ENCODE data around the gene ZNF135.

The ZNF135 gene

GRCh38 chr19:58056261-58056660, 2.8 kb upstream of the ZNF135 start:
- Histone ChIP-seq H3K4me1 (ENCODE audit: control insufficient read depth in 1 of 2, insufficient read depth in 2 of 2, low read length in 2 of 2) (peaks cover 3 to 11% of the 10 kb centered on the region in 2 experiments), H2BK5ac (ENCODE audit: low read depth, low read length, poor library complexity) (no peak overlapping the region), H3K4ac (ENCODE audit: low read depth, low read length) (no peak overlapping the region), H2AFZ (ENCODE audit: insufficient read depth, low read length, poor library complexity) (no peak overlapping the region), H2AK5ac (ENCODE audit: low read length) (no peak overlapping the region), H4K8ac (ENCODE audit: low read depth, low read length) (no peak overlapping the region), H3K4me2 (ENCODE audit: low read length) (no peak overlapping the region), H3K9me3 (ENCODE audit: insufficient read depth, low read depth, low read length) (peaks cover 57% of the 10 kb centered on the region), H3K79me1 (ENCODE audit: low read length) (peaks cover 7% of the 10 kb centered on the region), H3K27ac (ENCODE audit: low read depth, low read length) (no peak overlapping the region), H3K36me3 (ENCODE audit: control insufficient read depth in 1 of 2, insufficient read depth in 2 of 2, low read length in 2 of 2) (peaks cover 0 to 9% of the 10 kb centered on the region in 2 experiments), H3K79me2 (ENCODE audit: control insufficient read depth, insufficient read depth, low read length, poor library complexity) (no peaks in the 10 kb centered on the region), H3K18ac (ENCODE audit: low read length) (no peak overlapping the region), H2BK120ac (ENCODE audit: insufficient read depth, low read length, poor library complexity) (no peak overlapping the region), H3K4me3 (ENCODE audit: low read depth, low read length) (no peak overlapping the region), H4K12ac (ENCODE audit: low read depth, low read length) (no peak overlapping the region), H3K9ac (ENCODE audit: low read length) (no peak overlapping the region), H4K91ac (ENCODE audit: low read depth, low read length) (no peak overlapping the region), H3K23ac (ENCODE audit: low read length) (no peak overlapping the region), H2BK12ac (ENCODE audit: low read length) (no peak overlapping the region), H3K27me3 (ENCODE audit: insufficient read depth, low read length) (no peaks in the 10 kb centered on the region), H3K14ac (ENCODE audit: low read length) (no peak overlapping the region)
- no peak for DNase-seq
- no CpG with 5 or more reads among the region's 8 CpGs for WGBS (ENCODE audit: extremely low coverage, insufficient coverage, insufficient read length)

GRCh38 chr19:58056861-58057260, 2.2 kb upstream of the ZNF135 start:
- peaks cover 0 to 9% of the 10 kb centered on the region in 2 experiments for H3K36me3 ChIP-seq (ENCODE audit: control insufficient read depth in 1 of 2, insufficient read depth in 2 of 2, low read length in 2 of 2)
- WGBS (ENCODE audit: extremely low coverage, insufficient coverage, insufficient read length), result no CpG with 5 or more reads among the region's 8 CpGs
- H3K18ac ChIP-seq (ENCODE audit: low read length), result no peak overlapping the region

GRCh38 chr19:58058467-58058866, 615 bp upstream of the ZNF135 start:
- whole genome bisulfite sequencing (ENCODE audit: extremely low coverage, insufficient coverage, insufficient read length), result no CpG with 5 or more reads among the region's 13 CpGs
- Histone ChIP-seq H3K4ac (ENCODE audit: low read depth, low read length) (peak overlapping the region; percentile 41), H3K27ac (ENCODE audit: low read depth, low read length) (no peak overlapping the region), H2AK5ac (ENCODE audit: low read length) (no peak overlapping the region), H2BK5ac (ENCODE audit: low read depth, low read length, poor library complexity) (no peak overlapping the region), H4K8ac (ENCODE audit: low read depth, low read length) (peak overlapping the region; percentile 99), H2AFZ (ENCODE audit: insufficient read depth, low read length, poor library complexity) (peak overlapping the region; percentile 88), H3K14ac (ENCODE audit: low read length) (no peak overlapping the region), H4K91ac (ENCODE audit: low read depth, low read length) (peak overlapping the region; percentile 78), H3K36me3 (ENCODE audit: control insufficient read depth in 1 of 2, insufficient read depth in 2 of 2, low read length in 2 of 2) (peaks cover 0 to 13% of the 10 kb centered on the region in 2 experiments), H3K4me1 (ENCODE audit: control insufficient read depth in 1 of 2, insufficient read depth in 2 of 2, low read length in 2 of 2) (peaks cover 3 to 11% of the 10 kb centered on the region in 2 experiments), H3K4me3 (ENCODE audit: low read depth, low read length) (no peak overlapping the region), H3K79me2 (ENCODE audit: control insufficient read depth, insufficient read depth, low read length, poor library complexity) (no peaks in the 10 kb centered on the region), H2BK120ac (ENCODE audit: insufficient read depth, low read length, poor library complexity) (no peak overlapping the region), H2BK12ac (ENCODE audit: low read length) (no peak overlapping the region), H3K18ac (ENCODE audit: low read length) (no peak overlapping the region), H3K4me2 (ENCODE audit: low read length) (peak overlapping the region; percentile 59), H3K27me3 (ENCODE audit: insufficient read depth, low read length) (no peaks in the 10 kb centered on the region), H4K12ac (ENCODE audit: low read depth, low read length) (peak overlapping the region; percentile 13), H3K9ac (ENCODE audit: low read length) (no peak overlapping the region), H3K79me1 (ENCODE audit: low read length) (peaks cover 7% of the 10 kb centered on the region), H3K23ac (ENCODE audit: low read length) (no peak overlapping the region), H3K9me3 (ENCODE audit: insufficient read depth, low read depth, low read length) (peaks cover 47% of the 10 kb centered on the region)
- no peak for DNase-seq

More at GRCh38 chr19:58056861-58057260, 2.2 kb upstream of the ZNF135 start:
- Histone ChIP-seq H3K9ac (ENCODE audit: low read length) (no peak overlapping the region), H4K91ac (ENCODE audit: low read depth, low read length) (no peak overlapping the region), H3K4me3 (ENCODE audit: low read depth, low read length) (no peak overlapping the region), H3K27me3 (ENCODE audit: insufficient read depth, low read length) (no peaks in the 10 kb centered on the region), H3K4me1 (ENCODE audit: control insufficient read depth in 1 of 2, insufficient read depth in 2 of 2, low read length in 2 of 2) (peaks cover 3 to 11% of the 10 kb centered on the region in 2 experiments), H3K23ac (ENCODE audit: low read length) (no peak overlapping the region), H3K9me3 (ENCODE audit: insufficient read depth, low read depth, low read length) (peaks cover 54% of the 10 kb centered on the region), H2AK5ac (ENCODE audit: low read length) (no peak overlapping the region), H2BK5ac (ENCODE audit: low read depth, low read length, poor library complexity) (no peak overlapping the region), H3K79me2 (ENCODE audit: control insufficient read depth, insufficient read depth, low read length, poor library complexity) (no peaks in the 10 kb centered on the region), H3K14ac (ENCODE audit: low read length) (no peak overlapping the region), H3K79me1 (ENCODE audit: low read length) (peaks cover 7% of the 10 kb centered on the region), H4K12ac (ENCODE audit: low read depth, low read length) (no peak overlapping the region), H3K27ac (ENCODE audit: low read depth, low read length) (no peak overlapping the region), H4K8ac (ENCODE audit: low read depth, low read length) (no peak overlapping the region), H2BK120ac (ENCODE audit: insufficient read depth, low read length, poor library complexity) (no peak overlapping the region), H3K4me2 (ENCODE audit: low read length) (no peak overlapping the region), H3K4ac (ENCODE audit: low read depth, low read length) (no peak overlapping the region), H2AFZ (ENCODE audit: insufficient read depth, low read length, poor library complexity) (no peak overlapping the region), H2BK12ac (ENCODE audit: low read length) (no peak overlapping the region)
- no peak for DNase-seq

- H2AK5ac ChIP-seq (ENCODE audit: low read length), result peak overlapping the region; percentile 11
- H3K9me3 ChIP-seq (ENCODE audit: insufficient read depth, low read depth, low read length), result peaks cover 45% of the 10 kb centered on the region
- peak overlapping the region; percentile 23 for H3K14ac ChIP-seq (ENCODE audit: low read length)
- no peak overlapping the region for H3K27ac ChIP-seq (ENCODE audit: low read depth, low read length)
- peak overlapping the region; percentile 59 for H3K4me2 ChIP-seq (ENCODE audit: low read length)
- no CpG with 5 or more reads among the region's 28 CpGs for WGBS (ENCODE audit: extremely low coverage, insufficient coverage, insufficient read length)
- H2BK5ac ChIP-seq (ENCODE audit: low read depth, low read length, poor library complexity), result no peak overlapping the region
- peak overlapping the region; percentile 70 for H3K4me3 ChIP-seq (ENCODE audit: low read depth, low read length)
- no peak overlapping the region for H2BK120ac ChIP-seq (ENCODE audit: insufficient read depth, low read length, poor library complexity)
- no peak overlapping the region for H3K23ac ChIP-seq (ENCODE audit: low read length)
- H2BK12ac ChIP-seq (ENCODE audit: low read length), result no peak overlapping the region
- H4K8ac ChIP-seq (ENCODE audit: low read depth, low read length), result peak overlapping the region; percentile 78
- peaks cover 3 to 11% of the 10 kb centered on the region in 2 experiments for H3K4me1 ChIP-seq (ENCODE audit: control insufficient read depth in 1 of 2, insufficient read depth in 2 of 2, low read length in 2 of 2)
- peaks cover 6 to 13% of the 10 kb centered on the region in 2 experiments for H3K36me3 ChIP-seq (ENCODE audit: control insufficient read depth in 1 of 2, insufficient read depth in 2 of 2, low read length in 2 of 2)
- H2AFZ ChIP-seq (ENCODE audit: insufficient read depth, low read length, poor library complexity), result peak overlapping the region; percentile 82
- peak overlapping the region; percentile 13 for H3K4ac ChIP-seq (ENCODE audit: low read depth, low read length)
- peak overlapping the region; percentile 32 for H3K18ac ChIP-seq (ENCODE audit: low read length)
- peak overlapping the region; percentile 64 for H4K91ac ChIP-seq (ENCODE audit: low read depth, low read length)
- no peak overlapping the region for H3K9ac ChIP-seq (ENCODE audit: low read length)
- no peaks in the 10 kb centered on the region for H3K27me3 ChIP-seq (ENCODE audit: insufficient read depth, low read length)
- H3K79me1 ChIP-seq (ENCODE audit: low read length), result peaks cover 7% of the 10 kb centered on the region
- H3K79me2 ChIP-seq (ENCODE audit: control insufficient read depth, insufficient read depth, low read length, poor library complexity), result no peaks in the 10 kb centered on the region
- no peak for DNase-seq
- H4K12ac ChIP-seq (ENCODE audit: low read depth, low read length), result peak overlapping the region; percentile 55
These were observed 593 bp downstream of the ZNF135 start for GRCh38 chr19:58059671-58060078.

Measured in trophoblast cell (in vitro differentiated cells and primary cell).